Endothelial cell of umbilical vein (primary cell): Measurements from ENCODE around the gene PLEKHH2. TPM values are rescaled to one million over a fixed set of nuclear protein-coding genes. Genes with fewer than 3 reads are reported as not detected.

Source experiments
- BruUV-seq: library from RNA; stranded (reverse); fragments of 400-500 nt; replicated peaks from 2 replicates; lab custom pipeline; 2021; lab: Mats Ljungman, UMichigan
- CTCF ChIA-PET: fragments of 300-600, 350-600 bp; sonication (Branson Sonifier 250); formaldehyde crosslinking; loops from one replicate; lab custom pipeline; 2021; ENCODE audit warnings: antibody characterized with exemption, inconsistent platforms; lab: Charles Lee
- POLR2A ChIA-PET: fragments of 300-600, 350-600 bp; sonication (Branson Sonifier 250); formaldehyde crosslinking; loops from one replicate; lab custom pipeline; 2021; ENCODE audit warnings: antibody characterized with exemption, inconsistent platforms; lab: Charles Lee
- DNase-seq: peaks from one replicate; pipeline ENCODE4 v3.0.0-alpha.2; 2011; ENCODE audit warnings: low read depth, low spot score
- FAIRE-seq: peaks from 2 replicates; lab custom pipeline; 2011; peaks lifted over from hg19 to GRCh38; lab: Jason Lieb, UNC
- H2AFZ ChIP-seq: 2 replicates; pipeline ENCODE4 v1.6.0; 2012; ENCODE audit warnings: low read depth, low read length, control low read depth, inconsistent platforms
- H3K27ac ChIP-seq: 2 replicates; pipeline ENCODE4 v1.5.1; 2011; ENCODE audit warnings: low read depth, mild to moderate bottlenecking, control low read depth, low read length, moderate library complexity; ENCODE audit not compliant: insufficient read depth
- H3K27me3 ChIP-seq, 2 experiments: 2 replicates each; pipeline versions ENCODE4 v1.6.0 to v1.6.1; 2011; ENCODE audit warnings: low read length in 2 of 2, mixed read lengths in 1 of 2; ENCODE audit not compliant: control insufficient read depth in 2 of 2, insufficient read depth in 2 of 2
- H3K36me3 ChIP-seq, 2 experiments: 2 replicates in 1 of 2; 3 replicates in 1 of 2; pipeline ENCODE4 v1.5.1; 2011; ENCODE audit warnings: low read length in 2 of 2, mild to moderate bottlenecking in 1 of 2, moderate library complexity in 1 of 2; ENCODE audit not compliant: control insufficient read depth in 2 of 2, insufficient read depth in 2 of 2; ENCODE audit errors: extremely low read depth in 1 of 2
- H3K4me1 ChIP-seq: 3 replicates; pipeline ENCODE4 v1.5.1; 2011; ENCODE audit warnings: mild to moderate bottlenecking, low read length; ENCODE audit not compliant: control insufficient read depth, insufficient read depth; ENCODE audit errors: extremely low read depth
- H3K4me2 ChIP-seq: 2 replicates; pipeline ENCODE4 v1.6.1; 2011; ENCODE audit warnings: low read length, control low read depth, mixed read lengths; ENCODE audit not compliant: insufficient read depth
- H3K4me3 ChIP-seq, 3 experiments: fragments of 200-600 bp in 1 of 3; sonication (generic), shearing (Covaris generic) in 1 of 3; replicated peaks in 1 of 3; 2 replicates each; pipeline ENCODE4 v1.5.1; 2011 to 2016; ENCODE audit warnings: control low read depth in 3 of 3, low read length in 3 of 3, mild to moderate bottlenecking in 2 of 3, inconsistent platforms in 1 of 3, low read depth in 1 of 3, moderate library complexity in 1 of 3; ENCODE audit not compliant: insufficient read depth in 1 of 3
- H3K79me2 ChIP-seq: 2 replicates; pipeline ENCODE4 v1.6.0; 2012; ENCODE audit warnings: low read length, inconsistent platforms; ENCODE audit not compliant: control insufficient read depth, insufficient read depth
- H3K9ac ChIP-seq: replicated peaks from 2 replicates; pipeline ENCODE3; 2011; ENCODE audit warnings: low read length, control low read depth; ENCODE audit not compliant: insufficient read depth; ENCODE audit errors: extremely low read depth
- H3K9me1 ChIP-seq: replicated peaks from 3 replicates; pipeline ENCODE4 v1.6.0; 2011; ENCODE audit warnings: mild to moderate bottlenecking, low read length; ENCODE audit not compliant: control insufficient read depth, insufficient read depth; ENCODE audit errors: extremely low read depth
- H3K9me3 ChIP-seq: replicated peaks from 2 replicates; pipeline ENCODE4 v1.5.1; 2012; ENCODE audit warnings: low read length, inconsistent platforms; ENCODE audit not compliant: control insufficient read depth, insufficient read depth
- H4K20me1 ChIP-seq: replicated peaks from 2 replicates; pipeline ENCODE3; 2011; ENCODE audit warnings: mild to moderate bottlenecking, low read length; ENCODE audit not compliant: control insufficient read depth, insufficient read depth; ENCODE audit errors: extremely low read depth
- EZH2 ChIP-seq: IDR thresholded peaks from 2 replicates; pipeline ENCODE4 v1.6.1; 2012; ENCODE audit warnings: borderline replicate concordance, low read depth, mild to moderate bottlenecking, moderate library complexity, low read length, inconsistent platforms; ENCODE audit not compliant: severe bottlenecking
- FOS ChIP-seq: IDR thresholded peaks from 2 replicates; pipeline ENCODE4 v1.6.1; 2011; ENCODE audit warnings: mild to moderate bottlenecking, low read length, moderate library complexity, borderline replicate concordance; ENCODE audit not compliant: insufficient read depth
- GATA2 ChIP-seq: IDR thresholded peaks from 2 replicates; pipeline ENCODE4 v1.7.0; 2011; ENCODE audit warnings: low read depth, mild to moderate bottlenecking, moderate library complexity, mixed read lengths, low read length; ENCODE audit not compliant: insufficient read length, insufficient read depth
- JUN ChIP-seq: IDR thresholded peaks from 2 replicates; pipeline ENCODE4 v1.6.1; 2011; ENCODE audit warnings: borderline replicate concordance, low read depth; ENCODE audit not compliant: insufficient read length, insufficient read depth
- MAX ChIP-seq: IDR thresholded peaks from 2 replicates; pipeline ENCODE4 v1.6.1; 2011; ENCODE audit not compliant: insufficient read depth, insufficient read length
- POLR2A ChIP-seq: IDR thresholded peaks from 2 replicates; pipeline ENCODE4 v1.6.1; 2012; ENCODE audit warnings: low read depth, mild to moderate bottlenecking, control low read depth, low read length
- POLR2AphosphoS5 ChIP-seq: IDR thresholded peaks from 2 replicates; pipeline ENCODE4 v1.6.1; 2012; ENCODE audit warnings: low read depth, mild to moderate bottlenecking, control low read depth, low read length, moderate library complexity; ENCODE audit not compliant: insufficient read depth
- dilution Hi-C: fragments of 300-500 bp; cut with MboI; formaldehyde crosslinking; loops from one replicate; pipeline ENCODE4 v1.15.0; 2019; ENCODE audit warnings: low sequenced_read_pairs; ENCODE audit not compliant: extremely low pct_ligation_motif_present
- intact Hi-C: fragments of 100-400 bp; cut with micrococcal nuclease; formaldehyde crosslinking; loops from one replicate; pipeline ENCODE4 v1.10.0; 2022
- polyA plus RNA-seq, 4 experiments: library from polyadenylated mRNA; depleted of rRNA in 3 of 4; stranded (reverse) in 3 of 4; unstranded in 1 of 4; fragments of >200 nt; gene quantifications; 2 replicates each; pipeline versions ENCODE4 v1.2.1 to v1.2.3, GENCODE V29; 2011 to 2012; ENCODE audit warnings: missing spikeins in 1 of 4
- total RNA-seq: library from RNA; stranded (reverse); gene quantifications from 2 replicates; pipeline ENCODE4 v1.2.3, GENCODE V29; 2021

The PLEKHH2 gene
- total and polyA plus RNA-seq, 2 donors (not counting 3 experiments of a cell fraction or from before 2014, with no cell fraction given) = 0.41 to 0.58 TPM

- Histone ChIP-seq H3K4me1 (no peaks in the 10 kb centered on the region), H3K36me3 (no peaks in the 10 kb centered on the region), H3K79me2 (no peaks in the 10 kb centered on the region), H3K9ac (no peak overlapping the region), H2AFZ (no peak overlapping the region), H3K27ac (no peak overlapping the region), H3K4me3 (no peak overlapping the region), H4K20me1 (no peaks in the 10 kb centered on the region), H3K4me2 (no peak overlapping the region), H3K9me1 (no peaks in the 10 kb centered on the region), H3K27me3 (no peaks in the 10 kb centered on the region), H3K9me3 (no peaks in the 10 kb centered on the region)
- TF ChIP-seq POLR2AphosphoS5 (no peak), GATA2 (no peak), POLR2A (no peak), FOS (no peak)
- POLR2A ChIA-PET = no interaction called here
- dilution Hi-C loops = no loop called here
- DNase-seq (no peak), FAIRE-seq (no peak)
- BruUV-seq = no TSS peak
- intact Hi-C loops = no loop called here
- CTCF ChIA-PET = interaction anchor here (1.1 kb wide), 1 partner anchor 44 kb away, joined by 3 read pairs; no protein-coding TSS in a partner anchor
These were observed 16.4 kb downstream of the PLEKHH2 start for GRCh38 chr2:43653506-43653905.

- Histone ChIP-seq H3K4me1 (no peaks in the 10 kb centered on the region), H2AFZ (no peak overlapping the region), H3K9me3 (no peaks in the 10 kb centered on the region), H3K79me2 (no peaks in the 10 kb centered on the region), H4K20me1 (no peaks in the 10 kb centered on the region), H3K36me3 (no peaks in the 10 kb centered on the region), H3K4me2 (no peak overlapping the region), H3K9ac (no peak overlapping the region), H3K9me1 (no peaks in the 10 kb centered on the region), H3K27me3 (no peaks in the 10 kb centered on the region), H3K27ac (no peak overlapping the region), H3K4me3 (no peak overlapping the region)
- intact Hi-C loops = no loop called here
- DNase-seq (no peak), FAIRE-seq (no peak)
- BruUV-seq = no TSS peak
- ChIA-PET POLR2A (no interaction called here), CTCF (no interaction called here)
- dilution Hi-C loops = no loop called here
- TF ChIP-seq POLR2A (no peak), EZH2 (no peak), JUN (no peak), MAX (no peak), FOS (no peak)
These were observed 20.2 kb downstream of the PLEKHH2 start for GRCh38 chr2:43657241-43657640.
